SK-N-SH treated with all-trans-retinoic acid at 6 μM for 48 hours (cell line): ENCODE results near the gene UBE3C.

Experiments
- CREB5 ChIP-seq: fragments of 250-450 bp; sonication (Bioruptor Pico); IDR thresholded peaks from 2 replicates; pipeline ENCODE4 v1.5.1; 2020; ENCODE audit warnings: low read depth, mild to moderate bottlenecking, moderate library complexity
- CSDC2 ChIP-seq: fragments of 250-450 bp; sonication (Bioruptor Pico); IDR thresholded peaks from 2 replicates; pipeline ENCODE4 v1.5.0; 2020; ENCODE audit warnings: mild to moderate bottlenecking, moderate library complexity
- OSR1 ChIP-seq: fragments of 250-450 bp; sonication (Bioruptor Pico); IDR thresholded peaks from 2 replicates; pipeline ENCODE4 v1.8.0; 2022; ENCODE audit warnings: moderate library complexity, mild to moderate bottlenecking, inconsistent platforms
- PPARA ChIP-seq: fragments of 250-450 bp; sonication (Bioruptor Pico); IDR thresholded peaks from 2 replicates; pipeline ENCODE4 v1.5.0; 2020; ENCODE audit warnings: mild to moderate bottlenecking, borderline replicate concordance
- RARB ChIP-seq: fragments of 250-450 bp; sonication (Bioruptor Pico); IDR thresholded peaks from 2 replicates; pipeline ENCODE4 v1.8.0; 2021; ENCODE audit warnings: mild to moderate bottlenecking, moderate library complexity
- SNAI2 ChIP-seq: fragments of 250-450 bp; sonication (Bioruptor Pico); IDR thresholded peaks from 2 replicates; pipeline ENCODE4 v1.5.0; 2020; ENCODE audit warnings: mild to moderate bottlenecking, moderate library complexity
- ZFP30 ChIP-seq: fragments of 450-650 bp; formaldehyde crosslinking; IDR thresholded peaks from 2 replicates; pipeline ENCODE4 v1.5.0; 2022; ENCODE audit warnings: mild to moderate bottlenecking, moderate library complexity
- ZNF70 ChIP-seq: fragments of 450-650 bp; formaldehyde crosslinking; IDR thresholded peaks from 2 replicates; pipeline ENCODE4 v1.5.0; 2020; ENCODE audit warnings: mild to moderate bottlenecking, moderate library complexity
- ZNF8 ChIP-seq: fragments of 450-650 bp; formaldehyde crosslinking; IDR thresholded peaks from 2 replicates; pipeline ENCODE4 v1.5.0; 2020; ENCODE audit warnings: mild to moderate bottlenecking, moderate library complexity
- TF ChIP-seq, protein P1 (sequence below): fragments of 250-450 bp; sonication (Bioruptor Pico); IDR thresholded peaks from 2 replicates; pipeline ENCODE4 v1.8.0; 2020; ENCODE audit warnings: mild to moderate bottlenecking, moderate library complexity, borderline replicate concordance

- no peak for TF ChIP-seq ZFP30 (CRISPR knock-in tag)
- TF ChIP-seq RARB = no peak
- TF ChIP-seq SNAI2 = no peak
- TF ChIP-seq CSDC2 (CRISPR knock-in tag) = no peak
- no peak for TF ChIP-seq OSR1 (CRISPR knock-in tag)
- no peak for TF ChIP-seq ZNF70
- TF ChIP-seq ZNF8 (CRISPR knock-in tag) = no peak
- TF ChIP-seq PPARA (CRISPR knock-in tag) = no peak
- no peak for TF ChIP-seq CREB5 (CRISPR knock-in tag)
- TF ChIP-seq, protein P1, sequence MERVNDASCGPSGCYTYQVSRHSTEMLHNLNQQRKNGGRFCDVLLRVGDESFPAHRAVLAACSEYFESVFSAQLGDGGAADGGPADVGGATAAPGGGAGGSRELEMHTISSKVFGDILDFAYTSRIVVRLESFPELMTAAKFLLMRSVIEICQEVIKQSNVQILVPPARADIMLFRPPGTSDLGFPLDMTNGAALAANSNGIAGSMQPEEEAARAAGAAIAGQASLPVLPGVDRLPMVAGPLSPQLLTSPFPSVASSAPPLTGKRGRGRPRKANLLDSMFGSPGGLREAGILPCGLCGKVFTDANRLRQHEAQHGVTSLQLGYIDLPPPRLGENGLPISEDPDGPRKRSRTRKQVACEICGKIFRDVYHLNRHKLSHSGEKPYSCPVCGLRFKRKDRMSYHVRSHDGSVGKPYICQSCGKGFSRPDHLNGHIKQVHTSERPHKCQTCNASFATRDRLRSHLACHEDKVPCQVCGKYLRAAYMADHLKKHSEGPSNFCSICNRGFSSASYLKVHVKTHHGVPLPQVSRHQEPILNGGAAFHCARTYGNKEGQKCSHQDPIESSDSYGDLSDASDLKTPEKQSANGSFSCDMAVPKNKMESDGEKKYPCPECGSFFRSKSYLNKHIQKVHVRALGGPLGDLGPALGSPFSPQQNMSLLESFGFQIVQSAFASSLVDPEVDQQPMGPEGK (CRISPR knock-in tag) = no peak
Observed at GRCh38 chr7:157233677-157234076, 95.0 kb downstream of the UBE3C start.
